C4-2B (cell line): ENCODE data around the gene DENND1A.

Source experiments
- CTCF ChIP-seq: fragments of 450-650 bp; conservative IDR thresholded peaks from 2 replicates; pipeline ENCODE4 v1.5.1; 2017; ENCODE audit warnings: mild to moderate bottlenecking
- ZFX ChIP-seq: fragments of 450-650 bp; IDR thresholded peaks from 2 replicates; pipeline ENCODE4 v1.6.1; 2017

- TF ChIP-seq CTCF (no peak), ZFX (no peak)
Observed at GRCh38 chr9:123414936-123415930, 514.7 kb downstream of the DENND1A start.
